Type B pancreatic cell (in vitro differentiated cells): ENCODE measurements around the gene BIRC3. TPM values are rescaled to one million over a fixed set of nuclear protein-coding genes. Genes with fewer than 3 reads are reported as not detected.

ENCODE experiments used
- DNase-seq: peaks from one replicate; pipeline ENCODE4 v3.0.0; 2021; ENCODE audit warnings: mixed read lengths; ENCODE audit not compliant: unreplicated experiment; ENCODE audit errors: extremely low spot score
- H3K27ac Mint-ChIP-seq: 2 replicates; pipeline ENCODE4 v1.8.0; 2021; ENCODE audit warnings: mild to moderate bottlenecking, mixed read lengths
- H3K27me3 Mint-ChIP-seq: 2 replicates; pipeline ENCODE4 v1.8.0; 2021; ENCODE audit warnings: mixed read lengths
- H3K36me3 Mint-ChIP-seq: 2 replicates; pipeline ENCODE4 v1.8.0; 2021; ENCODE audit warnings: mixed read lengths
- H3K4me1 Mint-ChIP-seq: one replicate; pipeline ENCODE4 v1.8.0; 2021; ENCODE audit warnings: mixed read lengths; ENCODE audit not compliant: unreplicated experiment
- H3K4me3 Mint-ChIP-seq: 2 replicates; pipeline ENCODE4 v1.8.0; 2021; ENCODE audit warnings: mild to moderate bottlenecking, mixed read lengths
- H3K9me3 Mint-ChIP-seq: 2 replicates; pipeline ENCODE4 v1.8.0; 2021; ENCODE audit warnings: mixed read lengths
- CTCF ChIP-seq: fragments of 200-600 bp; sonication (generic); conservative IDR thresholded peaks from 2 replicates; pipeline ENCODE4 v1.5.0; 2021; ENCODE audit warnings: antibody characterized with exemption, mild to moderate bottlenecking
- total RNA-seq: library from RNA; stranded (reverse); gene quantifications from 2 replicates; pipeline ENCODE4 v1.2.1, GENCODE V29; 2021; ENCODE audit warnings: low replicate concordance

BIRC3 gene
- total RNA-seq, 1 donor from 2014 or later = 2.3 TPM

- H3K4me3 Mint-ChIP-seq = peak overlapping the region; percentile 90
- no peaks in the 10 kb centered on the region for H3K27me3 Mint-ChIP-seq
- no peak for TF ChIP-seq CTCF
- peaks cover 19% of the 10 kb centered on the region for H3K36me3 Mint-ChIP-seq
- DNase-seq = no peak
- H3K9me3 Mint-ChIP-seq = no peaks in the 10 kb centered on the region
- H3K27ac Mint-ChIP-seq = peak overlapping the region; percentile 97
- peaks cover 27% of the 10 kb centered on the region for H3K4me1 Mint-ChIP-seq
These were observed 30.4 kb downstream of the BIRC3 start for GRCh38 chr11:102347462-102348370.

- Mint-ChIP-seq H3K27ac (no peak overlapping the region), H3K4me1 (peaks cover 3% of the 10 kb centered on the region), H3K9me3 (peaks cover 7% of the 10 kb centered on the region), H3K27me3 (no peaks in the 10 kb centered on the region), H3K4me3 (no peak overlapping the region), H3K36me3 (peaks cover 66% of the 10 kb centered on the region)
- TF ChIP-seq CTCF = no peak
- no peak for DNase-seq
These were observed 39.8 kb downstream of the BIRC3 start for GRCh38 chr11:102357116-102357515.

- no peak for TF ChIP-seq CTCF
- peaks cover 63% of the 10 kb centered on the region for H3K36me3 Mint-ChIP-seq
- no peak overlapping the region for H3K4me3 Mint-ChIP-seq
- no peak for DNase-seq
- H3K9me3 Mint-ChIP-seq = peaks cover 7% of the 10 kb centered on the region
- H3K27me3 Mint-ChIP-seq = no peaks in the 10 kb centered on the region
- H3K4me1 Mint-ChIP-seq = peaks cover 3% of the 10 kb centered on the region
- H3K27ac Mint-ChIP-seq = no peak overlapping the region
These were observed 42.1 kb downstream of the BIRC3 start for GRCh38 chr11:102359372-102359771.

- Mint-ChIP-seq H3K9me3 (no peaks in the 10 kb centered on the region), H3K36me3 (peaks cover 60% of the 10 kb centered on the region), H3K27ac (no peak overlapping the region), H3K4me3 (no peak overlapping the region), H3K4me1 (peaks cover 3% of the 10 kb centered on the region), H3K27me3 (no peaks in the 10 kb centered on the region)
- DNase-seq = no peak
- TF ChIP-seq CTCF = no peak
These were observed 43.4 kb downstream of the BIRC3 start for GRCh38 chr11:102360681-102361080.

- no peak for TF ChIP-seq CTCF
- H3K27me3 Mint-ChIP-seq = no peaks in the 10 kb centered on the region
- no peak overlapping the region for H3K27ac Mint-ChIP-seq
- no peaks in the 10 kb centered on the region for H3K9me3 Mint-ChIP-seq
- no peak for DNase-seq
- no peak overlapping the region for H3K4me3 Mint-ChIP-seq
- H3K36me3 Mint-ChIP-seq = peaks cover 61% of the 10 kb centered on the region
- peaks cover 3% of the 10 kb centered on the region for H3K4me1 Mint-ChIP-seq
These were observed 44.1 kb downstream of the BIRC3 start for GRCh38 chr11:102361086-102362031.
